Neural cell (in vitro differentiated cells): ENCODE data around the gene DNMT3A. TPM values are rescaled to one million over a fixed set of nuclear protein-coding genes. Genes with fewer than 3 reads are reported as not detected.

ENCODE experiments used
- H2AFZ ChIP-seq: fragments of 200-600, 300-800 bp; sonication (generic), shearing (Covaris generic); 2 replicates; pipeline ENCODE4 v1.6.0; 2014; ENCODE audit warnings: low read depth, mild to moderate bottlenecking, antibody characterized with exemption, low read length, moderate library complexity
- H3F3A ChIP-seq: fragments of 200-600 bp; shearing (Covaris generic); 2 replicates; pipeline ENCODE4 v1.6.1; 2016; ENCODE audit warnings: mild to moderate bottlenecking, moderate library complexity, mixed read lengths, antibody characterized with exemption, low read length; ENCODE audit not compliant: insufficient read depth, poor library complexity, severe bottlenecking
- H3K27ac ChIP-seq: fragments of 200-600, 300-800 bp; sonication (generic), shearing (Covaris generic); 2 replicates; pipeline ENCODE4 v1.5.1; 2014; ENCODE audit warnings: mild to moderate bottlenecking, low read length, moderate library complexity
- H3K27me3 ChIP-seq: fragments of 300-800, 200-600 bp; sonication (generic), shearing (Covaris generic); 2 replicates; pipeline ENCODE4 v1.6.0; 2014; ENCODE audit warnings: mild to moderate bottlenecking, low read depth, low read length, moderate library complexity; ENCODE audit not compliant: insufficient read depth
- H3K36me3 ChIP-seq: fragments of 300-800, 200-600 bp; sonication (generic), shearing (Covaris generic); 2 replicates; pipeline ENCODE4 v1.5.1; 2014; ENCODE audit warnings: mild to moderate bottlenecking, antibody characterized with exemption, low read length, moderate library complexity; ENCODE audit not compliant: insufficient read depth
- H3K4me2 ChIP-seq: fragments of 300-800, 200-600 bp; sonication (generic), shearing (Covaris generic); 2 replicates; pipeline ENCODE4 v1.6.0; 2014; ENCODE audit warnings: mild to moderate bottlenecking, low read length
- H3K4me3 ChIP-seq: fragments of 300-800, 200-600 bp; sonication (generic), shearing (Covaris generic); 2 replicates; pipeline ENCODE4 v1.5.1; 2014; ENCODE audit warnings: mild to moderate bottlenecking, low read length, moderate library complexity
- H3K79me2 ChIP-seq: fragments of 200-600 bp; shearing (Covaris generic); replicated peaks from 2 replicates; pipeline ENCODE4 v1.6.0; 2014; ENCODE audit warnings: mild to moderate bottlenecking, low read length, moderate library complexity; ENCODE audit not compliant: insufficient read depth
- H3K9ac ChIP-seq: fragments of 300-800, 200-600 bp; sonication (generic), shearing (Covaris generic); 2 replicates; pipeline ENCODE4 v1.6.1; 2016; ENCODE audit warnings: mild to moderate bottlenecking, low read length, mixed read lengths
- H3K9me2 ChIP-seq: fragments of 200-600 bp; shearing (Covaris generic); 2 replicates; pipeline ENCODE4 v1.6.1; 2016; ENCODE audit warnings: mild to moderate bottlenecking, low read length, mixed read lengths; ENCODE audit not compliant: insufficient read depth
- H3K9me3 ChIP-seq: fragments of 200-600, 300-800 bp; sonication (generic), shearing (Covaris generic); 2 replicates; pipeline ENCODE4 v1.6.1; 2016; ENCODE audit warnings: mild to moderate bottlenecking, mixed run types, low read length, moderate library complexity, mixed read lengths
- H4K20me1 ChIP-seq: fragments of 200-600 bp; shearing (Covaris generic); 2 replicates; pipeline ENCODE4 v1.6.1; 2016; ENCODE audit warnings: mild to moderate bottlenecking, mixed run types; ENCODE audit not compliant: insufficient read depth
- CTCF ChIP-seq: fragments of 450-650 bp; IDR thresholded peaks from 2 replicates; pipeline ENCODE4 v1.5.1; 2014; ENCODE audit warnings: antibody characterized with exemption, mild to moderate bottlenecking, moderate library complexity; ENCODE audit not compliant: poor library complexity, severe bottlenecking
- EP300 ChIP-seq: fragments of 450-650 bp; conservative IDR thresholded peaks from 2 replicates; pipeline ENCODE4 v1.6.1; 2014; ENCODE audit warnings: antibody characterized with exemption, mild to moderate bottlenecking, moderate library complexity; ENCODE audit not compliant: poor library complexity, severe bottlenecking
- EZH2 ChIP-seq: fragments of 200-600, 300-800 bp; shearing (Covaris generic), sonication (generic); IDR thresholded peaks from 2 replicates; pipeline ENCODE4 v1.6.1; 2014; ENCODE audit warnings: antibody characterized with exemption, low read length, borderline replicate concordance, mild to moderate bottlenecking; ENCODE audit not compliant: insufficient read depth, poor library complexity, severe bottlenecking
- MXI1 ChIP-seq: fragments of 450-650 bp; conservative IDR thresholded peaks from 2 replicates; pipeline ENCODE4 v1.6.1; 2014; ENCODE audit warnings: antibody characterized with exemption, mild to moderate bottlenecking; ENCODE audit not compliant: poor library complexity, severe bottlenecking
- POLR2AphosphoS5 ChIP-seq: IDR thresholded peaks from 2 replicates; pipeline ENCODE4 v1.6.1; 2012
- RAD21 ChIP-seq: fragments of 450-650 bp; conservative IDR thresholded peaks from 2 replicates; pipeline ENCODE4 v1.6.1; 2014; ENCODE audit warnings: antibody characterized with exemption, mild to moderate bottlenecking, moderate library complexity
- REST ChIP-seq: IDR thresholded peaks from 2 replicates; pipeline ENCODE4 v1.6.1; 2012; ENCODE audit warnings: borderline replicate concordance
- SMC3 ChIP-seq: fragments of 450-650 bp; conservative IDR thresholded peaks from 2 replicates; pipeline ENCODE4 v1.6.1; 2014; ENCODE audit warnings: antibody characterized with exemption, mild to moderate bottlenecking, moderate library complexity; ENCODE audit not compliant: poor library complexity
- TAF1 ChIP-seq: IDR thresholded peaks from 2 replicates; pipeline ENCODE4 v1.6.1; 2012; ENCODE audit warnings: low read depth
- polyA plus RNA-seq: library from polyadenylated mRNA; depleted of rRNA; stranded (reverse); fragments of >200 nt; gene quantifications from 2 replicates; pipeline ENCODE4 v1.2.3, GENCODE V29; 2014

Gene DNMT3A
- polyA plus RNA-seq, 1 donor from 2014 or later = 33.0 TPM

GRCh38 chr2:25241452-25241851 lies 100.3 kb downstream of the DNMT3A start:
- H3K9ac ChIP-seq = no peak overlapping the region
- no peak overlapping the region for H3K4me2 ChIP-seq
- no peaks in the 10 kb centered on the region for H3F3A ChIP-seq
- no peaks in the 10 kb centered on the region for H3K9me3 ChIP-seq
- no peaks in the 10 kb centered on the region for H3K36me3 ChIP-seq
- H4K20me1 ChIP-seq = no peaks in the 10 kb centered on the region
- H2AFZ ChIP-seq = no peak overlapping the region
- no peaks in the 10 kb centered on the region for H3K9me2 ChIP-seq
- H3K27me3 ChIP-seq = no peaks in the 10 kb centered on the region
- H3K4me3 ChIP-seq = no peak overlapping the region
- H3K27ac ChIP-seq = no peak overlapping the region
- TF ChIP-seq CTCF (no peak), MXI1 (no peak), RAD21 (no peak), EZH2 (no peak), EP300 (no peak), POLR2AphosphoS5 (no peak), REST (no peak), SMC3 (no peak)
- no peaks in the 10 kb centered on the region for H3K79me2 ChIP-seq

- Histone ChIP-seq H3K9me3 (no peaks in the 10 kb centered on the region), H3K4me3 (no peak overlapping the region), H4K20me1 (no peaks in the 10 kb centered on the region), H3K9me2 (no peaks in the 10 kb centered on the region), H3F3A (no peaks in the 10 kb centered on the region), H3K79me2 (no peaks in the 10 kb centered on the region), H3K4me2 (no peak overlapping the region), H3K27ac (no peak overlapping the region), H3K36me3 (no peaks in the 10 kb centered on the region), H2AFZ (no peak overlapping the region), H3K27me3 (no peaks in the 10 kb centered on the region), H3K9ac (no peak overlapping the region)
- TF ChIP-seq TAF1 (no peak), CTCF (no peak), RAD21 (no peak), EP300 (no peak), SMC3 (no peak), POLR2AphosphoS5 (no peak), MXI1 (no peak), EZH2 (no peak), REST (no peak)
These were observed 101.1 kb downstream of the DNMT3A start for GRCh38 chr2:25240636-25241035.
